ENCODE results near the gene KAT2A.

GRCh38 chr17:42098730-42099399 is 22.3 kb downstream of the KAT2A start:
- TF ChIP-seq POLR2A (IDR thresholded peaks at IDR 0.05) (no peak), CTCF (IDR thresholded peaks at IDR 0.05 in 8 of 11, conservative IDR thresholded peaks at IDR 0.05 in 3 of 11) (no peak)

All from spleen (tissue), 7 donors.